Measurements from ENCODE around the gene CITED4. TPM values are rescaled to one million over a fixed set of nuclear protein-coding genes. Genes with fewer than 3 reads are reported as not detected.

The CITED4 gene
- total RNA-seq, 1 experiment from 2014 or later = 7.8 TPM

DNA sequence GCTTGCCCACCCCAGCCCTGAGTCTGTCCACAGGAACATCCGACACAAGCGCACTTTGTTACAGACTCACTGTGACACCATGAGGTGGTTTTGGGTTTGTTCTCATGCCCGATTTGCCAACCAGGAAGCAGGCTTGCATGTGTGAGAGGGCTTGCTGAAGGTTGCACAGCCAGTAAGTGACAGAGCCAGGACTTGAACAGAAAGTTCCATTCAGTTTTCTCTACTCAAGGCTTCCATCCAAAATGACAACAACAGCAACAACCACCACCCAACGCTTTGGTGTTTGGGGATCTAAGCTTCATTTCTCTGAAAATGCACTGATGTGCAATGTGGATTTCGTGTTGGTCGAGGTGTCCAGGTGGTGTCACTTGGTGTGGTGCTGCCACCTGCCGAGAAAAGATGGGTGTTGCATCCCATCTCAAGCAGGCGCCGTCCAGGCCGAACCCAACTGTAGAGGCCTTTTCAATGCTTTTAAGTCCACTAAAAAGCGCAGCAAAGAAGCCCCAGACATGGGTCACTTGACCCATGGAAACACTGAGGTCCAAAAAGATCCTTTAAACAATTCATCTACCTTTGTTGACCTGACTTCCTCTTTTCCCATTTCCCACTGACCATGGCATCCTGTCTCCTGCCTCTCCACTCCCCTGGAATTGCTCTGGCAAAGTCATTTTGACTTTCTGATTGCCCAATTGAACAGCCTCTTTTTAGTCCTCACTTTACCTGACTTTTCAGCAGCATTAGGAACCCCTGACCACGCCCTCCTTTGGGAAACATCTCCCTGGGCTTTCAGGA, 12.2 kb downstream of the CITED4 start:
- ATAC-seq (peak; percentile 85), DNase-seq (ENCODE audit: low read depth, low spot score) (peak; percentile 46)
- Histone ChIP-seq H3K9me3 (ENCODE audit: control insufficient read depth in 1 of 2, insufficient read depth in 1 of 2, low read depth in 1 of 2, low read length in 2 of 2) (no peaks in the 10 kb centered on the region), H3K9ac (ENCODE audit: low read length) (no peak overlapping the region), H2AFZ (ENCODE audit: low read depth, low read length, poor library complexity, severe bottlenecking) (peak overlapping the region; percentile 79), H3K79me2 (ENCODE audit: insufficient read depth, low read length) (no peaks in the 10 kb centered on the region), H3K4me3 (replicated peaks in 1 of 2; ENCODE audit: low read depth in 1 of 2, low read length in 2 of 2) (no peak overlapping the region), H3K27ac (ENCODE audit: low read depth, low read length) (no peak overlapping the region), H4K20me1 (ENCODE audit: insufficient read depth) (no peaks in the 10 kb centered on the region), H3K4me2 (ENCODE audit: low read length) (peak overlapping the region; percentile 22; the same call in 1 of the 2 replicates), H3K27me3 (ENCODE audit: insufficient read depth, low read length) (no peaks in the 10 kb centered on the region), H3K9me2 (ENCODE audit: insufficient read depth) (no peaks in the 10 kb centered on the region), H3K36me3 (ENCODE audit: control insufficient read depth in 1 of 2, insufficient read depth in 2 of 2, low read length in 2 of 2) (no peaks in the 10 kb centered on the region), H3K4me1 (ENCODE audit: control insufficient read depth in 1 of 2, insufficient read depth in 2 of 2, low read length in 2 of 2) (peaks cover 0 to 25% of the 10 kb centered on the region in 2 experiments; a peak in 2 of 4 replicates)
- TF ChIP-seq RAD21 (IDR thresholded peaks at IDR 0.05; ENCODE audit: low read depth) (peak; percentile 85), CBX3 (IDR thresholded peaks at IDR 0.05; ENCODE audit: low read depth) (no peak), POLR2AphosphoS5 (IDR thresholded peaks at IDR 0.05; ENCODE audit: low read depth, low read length) (no peak), EGR1 (IDR thresholded peaks at IDR 0.05; ENCODE audit: low read depth) (no peak), POLR2A (IDR thresholded peaks at IDR 0.05; ENCODE audit: borderline replicate concordance, extremely low read depth, insufficient read depth, insufficient read length) (no peak)
- TF ChIP-seq, protein P1, sequence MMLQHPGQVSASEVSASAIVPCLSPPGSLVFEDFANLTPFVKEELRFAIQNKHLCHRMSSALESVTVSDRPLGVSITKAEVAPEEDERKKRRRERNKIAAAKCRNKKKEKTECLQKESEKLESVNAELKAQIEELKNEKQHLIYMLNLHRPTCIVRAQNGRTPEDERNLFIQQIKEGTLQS (IDR thresholded peaks at IDR 0.05) = no peak
- TF ChIP-seq, protein P2, sequence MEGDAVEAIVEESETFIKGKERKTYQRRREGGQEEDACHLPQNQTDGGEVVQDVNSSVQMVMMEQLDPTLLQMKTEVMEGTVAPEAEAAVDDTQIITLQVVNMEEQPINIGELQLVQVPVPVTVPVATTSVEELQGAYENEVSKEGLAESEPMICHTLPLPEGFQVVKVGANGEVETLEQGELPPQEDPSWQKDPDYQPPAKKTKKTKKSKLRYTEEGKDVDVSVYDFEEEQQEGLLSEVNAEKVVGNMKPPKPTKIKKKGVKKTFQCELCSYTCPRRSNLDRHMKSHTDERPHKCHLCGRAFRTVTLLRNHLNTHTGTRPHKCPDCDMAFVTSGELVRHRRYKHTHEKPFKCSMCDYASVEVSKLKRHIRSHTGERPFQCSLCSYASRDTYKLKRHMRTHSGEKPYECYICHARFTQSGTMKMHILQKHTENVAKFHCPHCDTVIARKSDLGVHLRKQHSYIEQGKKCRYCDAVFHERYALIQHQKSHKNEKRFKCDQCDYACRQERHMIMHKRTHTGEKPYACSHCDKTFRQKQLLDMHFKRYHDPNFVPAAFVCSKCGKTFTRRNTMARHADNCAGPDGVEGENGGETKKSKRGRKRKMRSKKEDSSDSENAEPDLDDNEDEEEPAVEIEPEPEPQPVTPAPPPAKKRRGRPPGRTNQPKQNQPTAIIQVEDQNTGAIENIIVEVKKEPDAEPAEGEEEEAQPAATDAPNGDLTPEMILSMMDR (IDR thresholded peaks at IDR 0.05 in 2 of 3, conservative IDR thresholded peaks at IDR 0.05 in 1 of 3; ENCODE audit: borderline replicate concordance in 1 of 3, insufficient read depth in 1 of 3, low read depth in 2 of 3, low read length in 2 of 3) = peak; percentile 85 to 89 (median 86)
- TF ChIP-seq, protein P3, sequence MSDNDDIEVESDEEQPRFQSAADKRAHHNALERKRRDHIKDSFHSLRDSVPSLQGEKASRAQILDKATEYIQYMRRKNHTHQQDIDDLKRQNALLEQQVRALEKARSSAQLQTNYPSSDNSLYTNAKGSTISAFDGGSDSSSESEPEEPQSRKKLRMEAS (IDR thresholded peaks at IDR 0.05) = peak; percentile 72; the same call in 1 of the 2 replicates
- RAD21 ChIA-PET (ENCODE audit: low non-redundant PET in 1 of 2, low total read pairs in 2 of 2, uncharacterized antibody in 2 of 2, unreplicated experiment in 2 of 2) = interaction anchor here (0.6 to 2.5 kb wide), 5 partner anchors 75 to 103 kb away, joined by 3 to 11 read pairs (median 6); no protein-coding TSS in a partner anchor
- POLR2A ChIA-PET = interaction anchor here (1.3 kb wide), 1 partner anchor 99 kb away, joined by 3 read pairs; no protein-coding TSS in a partner anchor
- intact Hi-C loops (cut with micrococcal nuclease) = loop anchor here (1.0 kb wide), 2 partner anchors 76 to 258 kb away; no protein-coding TSS in a partner anchor
- CTCF ChIA-PET = interaction anchor here (0.6 to 8.8 kb wide), 10 partner anchors 8 to 258 kb away, joined by 3 to 202 read pairs (median 5); no protein-coding TSS in a partner anchor
- no TSS peak for BruUV-seq (replicated peaks)

All from HCT116 (cell line).